Suprapubic skin (tissue), 4 donors: ENCODE measurements around the gene DNM3. TPM values are rescaled to one million over a fixed set of nuclear protein-coding genes. Genes with fewer than 3 reads are reported as not detected.

Experiments
- DNase-seq, 2 donors: peaks; one replicate each; pipeline ENCODE4 v3.0.0-alpha.2; 2019; ENCODE audit warnings: low spot score in 2 of 2
- H3K27ac ChIP-seq: fragments of 200-600 bp; sonication (generic); one replicate; pipeline ENCODE4 v1.5.1; 2019
- H3K27me3 ChIP-seq: fragments of 200-600 bp; sonication (generic); one replicate; pipeline ENCODE4 v1.5.1; 2019
- H3K36me3 ChIP-seq: fragments of 200-600 bp; sonication (generic); one replicate; pipeline ENCODE4 v1.5.1; 2019
- H3K4me1 ChIP-seq: fragments of 200-600 bp; sonication (generic); one replicate; pipeline ENCODE4 v1.5.1; 2019
- H3K4me3 ChIP-seq: fragments of 200-600 bp; sonication (generic); one replicate; pipeline ENCODE4 v1.5.1; 2019; ENCODE audit warnings: mild to moderate bottlenecking
- H3K9me3 ChIP-seq: fragments of 200-600 bp; sonication (generic); one replicate; pipeline ENCODE4 v1.5.1; 2019
- CTCF ChIP-seq, 2 donors: fragments of 200-600 bp in 1 of 2; fragments of 450-650 bp in 1 of 2; sonication (generic) in 1 of 2; IDR thresholded peaks; one replicate each; pipeline ENCODE4 v1.5.1; 2016 to 2019; ENCODE audit warnings: antibody characterized with exemption in 2 of 2, mild to moderate bottlenecking in 1 of 2, moderate library complexity in 1 of 2
- EP300 ChIP-seq: sonication (generic); formaldehyde crosslinking; IDR thresholded peaks from one replicate; pipeline ENCODE4 v1.6.1; 2017; ENCODE audit warnings: antibody characterized with exemption
- POLR2A ChIP-seq, 2 donors: fragments of 450-650 bp; IDR thresholded peaks; one replicate each; pipeline ENCODE4 v1.6.1; 2017; ENCODE audit warnings: antibody characterized with exemption in 2 of 2, mild to moderate bottlenecking in 2 of 2, moderate library complexity in 2 of 2
- POLR2AphosphoS5 ChIP-seq, 3 donors: sonication (generic); formaldehyde crosslinking; IDR thresholded peaks; one replicate each; pipeline ENCODE4 v1.6.1; 2017; ENCODE audit warnings: antibody characterized with exemption in 3 of 3
- WGBS: methylation state at CpG from one replicate; pipeline ENCODE4 v1.1.5; 2018; 5-methylcytosine and 5-hydroxymethylcytosine counted together
- total RNA-seq, 4 donors: library from RNA; depleted of rRNA; stranded (reverse); fragments of >200 nt; gene quantifications; one replicate each; pipeline ENCODE4 v1.1.0, GENCODE V29; 2016

The DNM3 gene
- total RNA-seq, 4 donors from 2014 or later: 1.6 to 11.7 (median 3.7) TPM

DNA sequence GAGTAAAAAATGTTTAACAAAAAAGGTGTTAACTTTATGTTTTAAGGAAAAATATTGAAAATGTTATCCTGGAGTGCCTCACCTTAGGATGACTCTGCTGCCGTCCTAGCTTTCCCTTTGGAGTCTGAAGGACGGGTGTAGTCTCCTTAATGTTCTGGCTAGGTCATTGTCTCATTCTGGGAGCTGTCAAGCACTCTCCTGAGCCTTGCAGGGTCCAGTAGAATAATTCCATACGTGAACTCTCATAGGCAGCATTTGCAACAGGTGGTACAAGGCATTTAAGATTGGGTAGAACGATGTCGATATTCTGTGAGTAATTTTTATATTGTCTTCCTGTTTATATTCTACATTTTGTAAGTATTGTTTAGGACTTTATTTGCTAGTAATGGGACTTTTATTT, 295.6 kb downstream of the DNM3 start:
- H3K4me1 ChIP-seq: peaks cover 8% of the 10 kb centered on the region
- no peak for DNase-seq
- H3K9me3 ChIP-seq: no peaks in the 10 kb centered on the region
- no peak for TF ChIP-seq EP300
- no peak for TF ChIP-seq CTCF (IDR thresholded peaks at IDR 0.05)
- TF ChIP-seq POLR2A (IDR thresholded peaks at IDR 0.05): no peak
- H3K27me3 ChIP-seq: no peaks in the 10 kb centered on the region
- H3K36me3 ChIP-seq: no peaks in the 10 kb centered on the region
- no peak overlapping the region for H3K4me3 ChIP-seq
- WGBS: 68% methylated on average over 5 of the region's 5 CpGs
- no peak overlapping the region for H3K27ac ChIP-seq

DNA sequence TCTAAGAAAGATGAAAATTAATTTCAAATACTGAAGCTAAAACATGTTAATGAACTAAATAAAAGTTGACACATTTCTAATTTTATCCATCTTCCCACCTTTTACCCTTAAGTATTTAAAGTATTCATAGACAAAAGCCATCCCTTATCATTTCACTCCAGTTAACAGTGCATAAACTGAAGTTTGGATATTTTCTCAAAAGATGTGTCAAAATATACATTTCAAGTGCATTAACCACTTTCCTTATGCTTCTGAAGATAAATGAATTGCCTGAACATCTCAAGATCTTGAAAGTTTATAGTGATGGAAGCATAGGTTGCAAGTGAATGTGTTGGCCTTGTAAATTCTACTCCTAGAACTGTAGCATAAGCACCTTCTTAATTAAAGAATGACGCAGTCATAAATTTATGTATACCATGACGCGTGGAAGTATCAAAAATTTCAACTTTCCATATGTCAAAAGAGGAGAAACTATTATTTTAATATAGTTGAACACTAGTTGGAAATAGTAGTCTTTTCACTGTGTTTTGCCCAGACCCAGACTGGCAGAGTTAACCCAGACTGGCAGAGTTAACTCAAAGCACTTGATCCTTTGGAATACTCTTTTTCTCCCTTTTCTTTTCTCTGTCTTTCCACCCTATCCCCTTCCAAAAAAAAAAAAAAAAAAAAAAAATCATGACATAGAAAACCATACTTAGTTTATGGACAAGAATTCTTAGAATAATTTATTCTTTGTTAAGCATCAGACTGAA, 296.6 kb downstream of the DNM3 start:
- peaks cover 8% of the 10 kb centered on the region for H3K4me1 ChIP-seq
- DNase-seq: no peak
- no peaks in the 10 kb centered on the region for H3K9me3 ChIP-seq
- H3K27ac ChIP-seq: no peak overlapping the region
- no peaks in the 10 kb centered on the region for H3K36me3 ChIP-seq
- 85% methylated on average over 3 of the region's 3 CpGs for WGBS
- no peak overlapping the region for H3K4me3 ChIP-seq
- H3K27me3 ChIP-seq: no peaks in the 10 kb centered on the region
- no peak for TF ChIP-seq POLR2A (IDR thresholded peaks at IDR 0.05)
- no peak for TF ChIP-seq EP300
- TF ChIP-seq CTCF (IDR thresholded peaks at IDR 0.05): no peak
- TF ChIP-seq POLR2AphosphoS5 (IDR thresholded peaks at IDR 0.05): no peak

- Histone ChIP-seq H3K27me3 (no peaks in the 10 kb centered on the region), H3K4me1 (peaks cover 8% of the 10 kb centered on the region), H3K27ac (no peak overlapping the region), H3K36me3 (no peaks in the 10 kb centered on the region), H3K9me3 (no peaks in the 10 kb centered on the region), H3K4me3 (no peak overlapping the region)
- DNase-seq: no peak
- WGBS: 62% methylated on average over 2 of the region's 2 CpGs
- TF ChIP-seq EP300 (no peak), CTCF (IDR thresholded peaks at IDR 0.05) (no peak), POLR2AphosphoS5 (IDR thresholded peaks at IDR 0.05) (no peak), POLR2A (IDR thresholded peaks at IDR 0.05) (no peak)
Measured at GRCh38 chr1:172138634-172139033, 297.3 kb downstream of the DNM3 start.

GRCh38 chr1:172139196-172139595, 297.9 kb downstream of the DNM3 start:
- H3K4me1 ChIP-seq: peaks cover 8% of the 10 kb centered on the region
- 35% methylated on average over 1 of the region's 1 CpG for WGBS
- DNase-seq: no peak
- TF ChIP-seq POLR2A (IDR thresholded peaks at IDR 0.05) (no peak), EP300 (no peak), POLR2AphosphoS5 (IDR thresholded peaks at IDR 0.05) (no peak), CTCF (IDR thresholded peaks at IDR 0.05) (no peak)
- H3K36me3 ChIP-seq: no peaks in the 10 kb centered on the region
- no peak overlapping the region for H3K27ac ChIP-seq
- no peak overlapping the region for H3K4me3 ChIP-seq
- no peaks in the 10 kb centered on the region for H3K27me3 ChIP-seq
- H3K9me3 ChIP-seq: no peaks in the 10 kb centered on the region

DNA sequence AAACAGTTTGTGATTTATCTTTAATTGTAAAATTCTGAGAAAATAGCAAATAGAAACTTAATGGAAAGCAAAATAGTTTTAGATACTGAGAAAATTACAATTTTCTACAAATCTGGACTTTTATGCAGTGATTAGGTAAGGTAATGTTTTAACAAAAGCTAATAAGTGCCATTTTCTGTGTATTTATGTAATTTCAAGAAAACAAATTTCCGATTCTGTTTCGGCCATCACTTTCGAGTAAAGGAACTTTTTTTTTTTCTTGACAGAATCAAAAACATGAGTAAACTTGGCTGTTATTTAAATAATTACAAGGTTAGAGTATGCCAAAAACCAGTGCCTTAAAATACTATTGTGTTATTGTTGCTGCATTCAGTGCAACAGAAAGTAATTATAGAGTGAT, 298.8 kb downstream of the DNM3 start:
- no peak for DNase-seq
- no peaks in the 10 kb centered on the region for H3K27me3 ChIP-seq
- H3K4me1 ChIP-seq: peaks cover 8% of the 10 kb centered on the region
- whole genome bisulfite sequencing: 33% methylated on average over 3 of the region's 3 CpGs
- peak overlapping the region; percentile 51 for H3K4me3 ChIP-seq
- TF ChIP-seq POLR2AphosphoS5 (IDR thresholded peaks at IDR 0.05): no peak
- TF ChIP-seq POLR2A (IDR thresholded peaks at IDR 0.05): no peak
- TF ChIP-seq EP300: no peak
- no peak for TF ChIP-seq CTCF (IDR thresholded peaks at IDR 0.05)
- H3K9me3 ChIP-seq: no peaks in the 10 kb centered on the region
- H3K36me3 ChIP-seq: no peaks in the 10 kb centered on the region
- H3K27ac ChIP-seq: peak overlapping the region; percentile 25
